AG04449 (cell line): ENCODE data around the gene PDF.
A peak's percentile ranks its signal among the peaks of the same experiment; 100 is the strongest.

Experiments
- CTCF ChIA-PET: fragments of 350-600 bp; formaldehyde crosslinking; extraction: SDS; loops from one replicate; lab custom pipeline; 2021; ENCODE audit warnings: antibody characterized with exemption; lab: Yijun Ruan, JAX
- POLR2A ChIA-PET: fragments of 400-600, 350-600 bp; formaldehyde crosslinking; extraction: SDS; loops from one replicate; lab custom pipeline; 2020; ENCODE audit warnings: antibody characterized with exemption, inconsistent platforms; lab: Yijun Ruan, JAX
- DNase-seq: peaks from one replicate; pipeline ENCODE4 v3.0.0-alpha.2; 2010; ENCODE audit warnings: low read depth, low spot score
- H3K4me3 ChIP-seq: 2 replicates; pipeline ENCODE4 v1.5.1; 2011; ENCODE audit warnings: low read depth, mild to moderate bottlenecking, control low read depth, low read length
- TF ChIP-seq, protein P1 (sequence below): IDR thresholded peaks from one replicate; pipeline ENCODE4 v1.5.1; 2011; ENCODE audit warnings: mild to moderate bottlenecking, moderate library complexity, low read length, control low read depth, inconsistent platforms; ENCODE audit not compliant: insufficient read depth; ENCODE audit errors: missing control alignments

PDF gene, protein sequence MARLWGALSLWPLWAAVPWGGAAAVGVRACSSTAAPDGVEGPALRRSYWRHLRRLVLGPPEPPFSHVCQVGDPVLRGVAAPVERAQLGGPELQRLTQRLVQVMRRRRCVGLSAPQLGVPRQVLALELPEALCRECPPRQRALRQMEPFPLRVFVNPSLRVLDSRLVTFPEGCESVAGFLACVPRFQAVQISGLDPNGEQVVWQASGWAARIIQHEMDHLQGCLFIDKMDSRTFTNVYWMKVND

DNA sequence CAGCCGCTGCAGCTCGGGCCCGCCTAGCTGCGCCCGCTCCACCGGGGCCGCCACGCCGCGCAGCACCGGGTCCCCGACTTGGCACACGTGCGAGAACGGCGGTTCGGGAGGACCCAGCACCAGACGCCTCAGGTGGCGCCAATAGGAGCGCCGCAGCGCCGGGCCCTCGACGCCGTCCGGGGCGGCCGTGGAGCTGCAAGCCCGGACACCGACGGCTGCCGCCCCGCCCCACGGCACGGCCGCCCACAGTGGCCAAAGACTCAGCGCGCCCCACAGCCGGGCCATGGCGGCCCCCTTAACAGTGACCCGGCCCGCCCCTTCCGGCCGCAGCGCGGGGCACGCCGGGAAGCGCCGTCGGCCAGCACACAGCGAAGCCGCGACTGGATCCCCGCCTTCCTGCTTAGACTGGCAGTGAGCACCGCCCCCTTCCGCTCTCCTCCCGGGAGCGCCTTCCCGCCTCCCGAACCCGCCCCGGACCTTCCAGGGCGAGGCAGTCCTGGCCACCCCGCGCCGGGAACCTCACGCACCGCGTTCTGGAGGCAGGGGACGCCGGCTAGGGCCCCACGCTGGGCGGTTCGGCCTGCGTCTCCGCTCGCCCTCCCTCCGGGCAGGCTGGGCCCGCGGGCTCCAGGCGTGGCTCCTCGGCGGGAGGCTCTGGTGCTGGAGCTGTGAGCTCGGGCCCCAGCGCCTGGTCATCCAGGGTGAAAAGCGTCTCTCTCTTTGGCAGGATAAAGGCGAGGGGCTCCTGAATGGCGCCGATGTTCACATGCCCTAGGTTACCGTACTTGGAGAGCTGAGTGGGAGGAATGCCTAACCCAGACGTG, at the start of gene PDF:
Gene PDF (minus strand): TSS at position 303 of the 824 bp plus-strand sequence. CDS start 18 bp downstream, at position 285.
- POLR2A ChIA-PET = interaction anchor here (0.5 to 1.3 kb wide), 3 partner anchors 14 to 198 kb away, joined by 3 to 5 read pairs (median 3); partner anchors contain the start of genes CHTF8 and UTP4
- peak within 1 kb of the TSS; percentile 83 for H3K4me3 ChIP-seq
- TF ChIP-seq, protein P1, sequence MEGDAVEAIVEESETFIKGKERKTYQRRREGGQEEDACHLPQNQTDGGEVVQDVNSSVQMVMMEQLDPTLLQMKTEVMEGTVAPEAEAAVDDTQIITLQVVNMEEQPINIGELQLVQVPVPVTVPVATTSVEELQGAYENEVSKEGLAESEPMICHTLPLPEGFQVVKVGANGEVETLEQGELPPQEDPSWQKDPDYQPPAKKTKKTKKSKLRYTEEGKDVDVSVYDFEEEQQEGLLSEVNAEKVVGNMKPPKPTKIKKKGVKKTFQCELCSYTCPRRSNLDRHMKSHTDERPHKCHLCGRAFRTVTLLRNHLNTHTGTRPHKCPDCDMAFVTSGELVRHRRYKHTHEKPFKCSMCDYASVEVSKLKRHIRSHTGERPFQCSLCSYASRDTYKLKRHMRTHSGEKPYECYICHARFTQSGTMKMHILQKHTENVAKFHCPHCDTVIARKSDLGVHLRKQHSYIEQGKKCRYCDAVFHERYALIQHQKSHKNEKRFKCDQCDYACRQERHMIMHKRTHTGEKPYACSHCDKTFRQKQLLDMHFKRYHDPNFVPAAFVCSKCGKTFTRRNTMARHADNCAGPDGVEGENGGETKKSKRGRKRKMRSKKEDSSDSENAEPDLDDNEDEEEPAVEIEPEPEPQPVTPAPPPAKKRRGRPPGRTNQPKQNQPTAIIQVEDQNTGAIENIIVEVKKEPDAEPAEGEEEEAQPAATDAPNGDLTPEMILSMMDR = no peak
- peak; percentile 29 for DNase-seq
- CTCF ChIA-PET = interaction anchor here (0.7 to 8.9 kb wide), 6 partner anchors 8 to 484 kb away, joined by 3 to 52 read pairs (median 6); partner anchors contain the start of genes COG8 and NIP7

- ChIA-PET CTCF (interaction anchor here (0.5 to 1.5 kb wide), 4 partner anchors 17 to 325 kb away, joined by 3 read pairs; partner anchors contain the start of gene COG8), POLR2A (no interaction called here)
- DNase-seq = no peak
- TF ChIP-seq, protein P1 = no peak
- H3K4me3 ChIP-seq = no peak overlapping the region
Measured at GRCh38 chr16:69378760-69379159, 48.4 kb upstream of the PDF start.

DNA sequence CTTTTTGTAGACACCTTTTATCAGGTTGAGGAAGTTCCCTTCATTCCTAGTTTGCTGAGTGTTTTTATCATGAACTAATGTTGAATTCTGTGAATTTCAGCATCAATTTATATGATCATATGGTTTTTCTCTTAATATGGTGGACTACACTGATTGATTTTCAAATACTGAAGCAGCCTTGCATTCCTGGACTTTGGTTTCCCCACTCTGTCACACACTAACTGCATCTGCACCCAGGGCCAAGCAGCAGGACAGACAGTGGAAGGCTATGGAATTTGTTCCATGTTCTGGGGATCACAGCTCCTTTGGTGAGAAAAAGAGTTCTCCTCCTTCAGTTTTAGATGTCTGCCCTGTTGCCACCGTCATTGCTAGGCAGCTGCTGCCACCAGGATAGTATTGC, 47.6 kb upstream of the PDF start:
- no peak overlapping the region for H3K4me3 ChIP-seq
- DNase-seq = no peak
- POLR2A ChIA-PET = no interaction called here
- CTCF ChIA-PET = interaction anchor here (1.0 to 1.5 kb wide), 2 partner anchors 39 to 326 kb away, joined by 3 read pairs; partner anchors contain the start of gene COG8
- TF ChIP-seq, protein P1 = no peak

DNA sequence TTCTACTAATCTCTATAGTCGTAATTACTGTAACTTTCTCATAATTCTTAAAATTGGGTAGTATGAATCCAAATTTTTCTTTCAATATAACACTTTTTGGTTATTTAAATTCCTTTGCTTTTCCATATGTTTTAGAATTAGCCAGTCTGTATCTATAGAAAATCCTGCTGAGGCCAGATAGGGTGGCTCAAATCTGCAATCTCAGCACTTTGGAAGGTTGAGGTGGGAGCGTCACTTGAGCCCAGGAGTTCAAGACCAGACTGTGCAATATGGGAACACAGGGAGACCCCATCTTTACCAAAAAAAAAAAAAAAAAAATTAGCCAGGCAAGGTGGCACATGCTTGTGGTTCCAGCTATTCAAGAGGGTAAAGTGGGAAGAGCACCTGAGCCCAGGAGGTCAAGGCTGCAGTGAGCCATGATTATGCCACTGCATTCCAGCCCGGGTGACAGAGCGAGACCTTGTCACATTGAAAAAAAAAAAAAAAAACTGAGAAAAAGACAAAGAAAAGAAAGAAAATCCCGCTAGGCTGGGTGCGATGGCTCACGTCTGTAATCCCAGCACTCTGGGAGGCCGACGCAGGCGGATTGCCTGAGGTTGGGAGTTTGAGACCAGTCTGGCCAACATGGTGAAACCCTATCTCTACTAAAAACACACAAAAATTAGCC, 46.1 kb upstream of the PDF start:
- POLR2A ChIA-PET = no interaction called here
- no peak overlapping the region for H3K4me3 ChIP-seq
- TF ChIP-seq, protein P1 = no peak
- CTCF ChIA-PET = interaction anchor here (1.2 kb wide), 1 partner anchor 9 kb away, joined by 3 read pairs; the partner anchor contains the start of gene TERF2
- DNase-seq = no peak

- CTCF ChIA-PET = no interaction called here
- POLR2A ChIA-PET = no interaction called here
- TF ChIP-seq, protein P1 = no peak
- DNase-seq = no peak
- H3K4me3 ChIP-seq = no peak overlapping the region
Measured at GRCh38 chr16:69373019-69373418, 42.6 kb upstream of the PDF start.
